GM12878 (cell line): ENCODE results near the gene MTAP. TPM values are rescaled to one million over a fixed set of nuclear protein-coding genes. Genes with fewer than 3 reads are reported as not detected.
A peak's percentile ranks its signal among the peaks of the same experiment; 100 is the strongest.

Experiments
- BCL11A ChIP-seq: IDR thresholded peaks from 2 replicates; pipeline ENCODE4 v1.6.1; 2011; ENCODE audit warnings: low read depth, low read length
- CBX5 ChIP-seq: sonication (generic); IDR thresholded peaks from 2 replicates; pipeline ENCODE4 v1.6.1; 2016; ENCODE audit warnings: low read depth, moderate library complexity, mild to moderate bottlenecking, inconsistent platforms
- CREM ChIP-seq: IDR thresholded peaks from 2 replicates; pipeline ENCODE4 v1.6.1; 2014; ENCODE audit warnings: antibody characterized with exemption, low read depth
- DPF2 ChIP-seq: fragments of 450-650 bp; IDR thresholded peaks from 2 replicates; pipeline ENCODE4 v1.6.1; 2017; ENCODE audit warnings: mild to moderate bottlenecking
- E2F4 ChIP-seq: IDR thresholded peaks from 2 replicates; pipeline ENCODE4 v1.6.1; 2012; ENCODE audit warnings: low read depth, low read length, improper control_type of control experiment
- EED ChIP-seq: sonication (generic); IDR thresholded peaks from 2 replicates; pipeline ENCODE4 v1.6.1; 2016; ENCODE audit warnings: antibody characterized with exemption, low read depth
- ESRRA ChIP-seq: IDR thresholded peaks from 2 replicates; pipeline ENCODE4 v1.6.1; 2012; ENCODE audit warnings: mild to moderate bottlenecking, low read length, improper control_type of control experiment
- FOXM1 ChIP-seq: IDR thresholded peaks from 2 replicates; pipeline ENCODE4 v1.6.1; 2012; ENCODE audit warnings: low read depth, mild to moderate bottlenecking, inconsistent platforms, low read length, moderate library complexity
- KLF5 ChIP-seq: fragments of 450-650 bp; IDR thresholded peaks from 2 replicates; pipeline ENCODE4 v1.6.1; 2014; ENCODE audit warnings: mild to moderate bottlenecking; ENCODE audit not compliant: partially characterized antibody
- NFIC ChIP-seq: IDR thresholded peaks from 2 replicates; pipeline ENCODE4 v1.6.1; 2012; ENCODE audit warnings: low read depth, mild to moderate bottlenecking, inconsistent platforms, low read length, moderate library complexity
- NFYA ChIP-seq: IDR thresholded peaks from 2 replicates; pipeline ENCODE4 v1.6.1; 2011; ENCODE audit warnings: low read depth, mild to moderate bottlenecking, low read length, improper control_type of control experiment, borderline replicate concordance
- NR2C1 ChIP-seq: fragments of 450-650 bp; IDR thresholded peaks from 2 replicates; pipeline ENCODE4 v1.6.1; 2017; ENCODE audit warnings: antibody characterized with exemption, mild to moderate bottlenecking, moderate library complexity
- NR2C2 ChIP-seq: IDR thresholded peaks from 2 replicates; pipeline ENCODE4 v1.6.1; 2011; ENCODE audit warnings: borderline replicate concordance, low read depth; ENCODE audit not compliant: control insufficient read depth, insufficient read length
- PBX3 ChIP-seq: IDR thresholded peaks from 2 replicates; pipeline ENCODE4 v1.6.1; 2011; ENCODE audit warnings: mild to moderate bottlenecking, low read depth, low read length, moderate library complexity; ENCODE audit not compliant: insufficient replicate concordance
- RAD21 ChIP-seq: IDR thresholded peaks from 2 replicates; pipeline ENCODE4 v1.6.1; 2011; ENCODE audit warnings: mild to moderate bottlenecking, low read depth, low read length, moderate library complexity; ENCODE audit not compliant: insufficient read depth
- RBBP5 ChIP-seq: fragments of 200-600 bp; sonication (generic); conservative IDR thresholded peaks from 2 replicates; pipeline ENCODE4 v1.6.1; 2016
- SIX5 ChIP-seq: IDR thresholded peaks from 2 replicates; pipeline ENCODE4 v1.6.1; 2011; ENCODE audit warnings: mild to moderate bottlenecking, low read depth, low read length, moderate library complexity; ENCODE audit not compliant: severe bottlenecking
- SMAD1 ChIP-seq: fragments of 450-650 bp; IDR thresholded peaks from 2 replicates; pipeline ENCODE4 v1.6.1; 2018; ENCODE audit warnings: mild to moderate bottlenecking, low read depth; ENCODE audit not compliant: partially characterized antibody
- SMAD5 ChIP-seq: IDR thresholded peaks from 2 replicates; pipeline ENCODE4 v1.6.1; 2016; ENCODE audit warnings: antibody characterized with exemption, low read depth
- SMC3 ChIP-seq: IDR thresholded peaks from 2 replicates; pipeline ENCODE4 v1.6.1; 2011; ENCODE audit warnings: low read length, improper control_type of control experiment, borderline replicate concordance
- SUPT20H ChIP-seq: IDR thresholded peaks from 2 replicates; pipeline ENCODE4 v1.6.1; 2011; ENCODE audit warnings: low read depth, mild to moderate bottlenecking, low read length, moderate library complexity, borderline replicate concordance; ENCODE audit not compliant: control insufficient read depth
- USF2 ChIP-seq: IDR thresholded peaks from 2 replicates; pipeline ENCODE4 v1.6.1; 2011; ENCODE audit warnings: low read depth, low read length, improper control_type of control experiment, borderline replicate concordance
- YBX1 ChIP-seq: fragments of 450-650 bp; IDR thresholded peaks from 2 replicates; pipeline ENCODE4 v1.6.1; 2016; ENCODE audit warnings: antibody characterized with exemption
- YY1 ChIP-seq: IDR thresholded peaks from 2 replicates; pipeline ENCODE4 v1.6.1; 2011; ENCODE audit warnings: low read depth, mild to moderate bottlenecking, low read length
- ZBTB4 ChIP-seq: fragments of 450-650 bp; formaldehyde crosslinking; IDR thresholded peaks from 2 replicates; pipeline ENCODE4 v1.4.0; 2022; ENCODE audit warnings: mild to moderate bottlenecking, moderate library complexity
- ZNF217 ChIP-seq: fragments of 450-650 bp; IDR thresholded peaks from 2 replicates; pipeline ENCODE4 v1.6.1; 2017; ENCODE audit warnings: antibody characterized with exemption, mild to moderate bottlenecking
- ZNF24 ChIP-seq: fragments of 450-650 bp; IDR thresholded peaks from 2 replicates; pipeline ENCODE4 v1.6.1; 2017; ENCODE audit warnings: antibody characterized with exemption, mild to moderate bottlenecking
- polyA plus RNA-seq, 11 experiments: library from polyadenylated mRNA; depleted of rRNA in 4 of 11; unstranded in 6 of 11; stranded (reverse) in 5 of 11; fragments of >200 nt; fragmentation: Nextera tagmentation in 4 of 11; fragmentation: Illumina TruSeq in 1 of 11; extraction: Ambion mirVana in 4 of 11; extraction: Trizol in 1 of 11; gene quantifications; 1 replicate in 1 of 11; 2 replicates in 10 of 11; pipeline versions ENCODE4 v1.2.1 to v1.2.3, GENCODE V29; 2011 to 2016; ENCODE audit warnings: inconsistent platforms in 2 of 11, missing spikeins in 2 of 11, low read depth in 1 of 11
- total RNA-seq, 4 experiments: library from RNA; depleted of rRNA in 3 of 4; stranded (reverse); fragments of >200 nt in 3 of 4; fragmentation: Illumina TruSeq in 1 of 4; extraction: Trizol in 1 of 4; gene quantifications; 2 replicates each; pipeline versions ENCODE4 v1.2.1 to v1.2.3, GENCODE V29; 2013 to 2021

The MTAP gene
- total and polyA plus RNA-seq, 10 of the 15 experiments (the other 5 are each of a cell fraction or from before 2014, with no cell fraction given), result 16.4 to 29.9 (median 22.6) TPM

GRCh38 chr9:21833090-21833801, 30.8 kb downstream of the MTAP start (continued):
- TF ChIP-seq SMC3 (no peak), FOXM1 (no peak), ZNF217 (no peak; the same call in 1 of the 2 replicates), SMAD1 (no peak), EED (peak; percentile 86), KLF5 (no peak), SUPT20H (no peak), NFIC (peak; percentile 60), BCL11A (peak; percentile 70), NR2C2 (no peak), CBX5 (peak; percentile 12; the same call in 1 of the 2 replicates), E2F4 (no peak), ESRRA (no peak), RAD21 (no peak), PBX3 (no peak), ZNF24 (no peak), SIX5 (no peak), USF2 (no peak), DPF2 (peak; percentile 93), NR2C1 (no peak), NFYA (no peak), YY1 (no peak), ZBTB4 (CRISPR knock-in tag) (no peak), SMAD5 (no peak), RBBP5 (no peak), YBX1 (no peak), CREM (peak; percentile 30)
